ENCODE data around the gene FN1. TPM values are rescaled to one million over a fixed set of nuclear protein-coding genes. Genes with fewer than 3 reads are reported as not detected.

The FN1 gene
- total RNA-seq (100 to 1,000 TPM in 8 of 10 donors, 10 to 100 TPM in 2; 67.8 to 888 (median 136) TPM), polyA plus RNA-seq (100 to 1,000 TPM in 1 of 2 donors, 10 to 100 TPM in 1; 72.7 to 802 TPM)
- long read RNA-seq, donor 1, partial matches to known transcripts: 14 of 18 reads
- long read RNA-seq, donor 1, other reads (novel, unspliced or antisense): 1 of 18 reads
- long read RNA-seq, donor 2, full-length matches to known transcripts: 2 of 37 reads
- long read RNA-seq, donor 2, partial matches to known transcripts: 32 of 37 reads
- long read RNA-seq, donor 2, other reads (novel, unspliced or antisense): 3 of 37 reads
- long read RNA-seq, donor 3, full-length matches to known transcripts: 6 of 71 reads
- long read RNA-seq, donor 3, partial matches to known transcripts: 57 of 71 reads
- long read RNA-seq, donor 3, other reads (novel, unspliced or antisense): 8 of 71 reads

DNA sequence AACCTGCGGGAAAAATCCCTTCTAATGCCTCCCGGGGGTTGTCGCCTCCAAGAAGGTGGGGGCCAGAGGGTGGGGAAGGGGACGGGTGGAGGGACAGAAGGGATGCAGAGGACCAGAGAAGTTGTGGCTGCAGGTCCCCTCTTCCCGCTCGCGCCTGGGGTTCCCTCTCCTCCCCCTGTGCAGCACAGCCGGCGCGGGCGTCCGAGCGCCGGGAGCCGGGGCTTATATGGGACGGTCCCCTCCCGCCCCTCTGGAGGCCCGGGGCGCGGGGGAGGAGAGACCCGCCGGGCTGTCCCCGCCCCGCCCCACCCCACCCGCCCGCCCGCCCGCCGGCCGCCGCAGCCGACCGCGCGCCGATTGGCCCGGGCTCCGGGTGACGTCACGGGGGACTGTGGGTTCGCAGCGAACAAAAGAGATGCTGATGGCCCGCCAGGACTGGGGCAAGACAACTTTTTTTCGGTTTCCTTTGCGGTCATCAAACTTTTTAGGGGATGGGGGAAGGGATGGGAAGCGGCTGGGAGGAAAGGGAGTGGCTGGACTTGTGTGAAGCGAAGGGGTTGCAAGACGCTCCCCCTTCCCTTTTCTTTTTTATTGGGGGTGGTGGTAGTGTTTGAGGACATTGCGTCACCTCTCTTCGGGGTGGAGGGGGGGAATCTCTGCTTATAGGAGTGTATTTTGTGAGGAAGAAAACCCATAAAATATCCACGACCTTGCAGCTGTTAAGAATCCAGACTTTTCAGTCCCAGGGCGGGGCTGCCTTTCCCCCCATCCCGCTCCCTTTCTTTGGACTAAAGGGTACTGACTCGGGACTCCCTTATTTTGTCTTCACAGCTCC, at the start of gene FN1:
FN1 (minus strand) TSS at position 199 of the 835 bp plus-strand sequence. CDS start 266 bp downstream, outside the sequence.
- intact Hi-C loops (cut with DNase I): loop anchor here in 3 of 10 donors (5.0 to 10.0 kb wide), 4 partner anchors 399 to 486 kb away; no protein-coding TSS in a partner anchor
- 0% methylated on average over 38 to 47 of the region's 54 CpGs for WGBS, 2 donors
- peak; percentile 89 to 95 (median 91) for ATAC-seq
- TF ChIP-seq, protein P1, sequence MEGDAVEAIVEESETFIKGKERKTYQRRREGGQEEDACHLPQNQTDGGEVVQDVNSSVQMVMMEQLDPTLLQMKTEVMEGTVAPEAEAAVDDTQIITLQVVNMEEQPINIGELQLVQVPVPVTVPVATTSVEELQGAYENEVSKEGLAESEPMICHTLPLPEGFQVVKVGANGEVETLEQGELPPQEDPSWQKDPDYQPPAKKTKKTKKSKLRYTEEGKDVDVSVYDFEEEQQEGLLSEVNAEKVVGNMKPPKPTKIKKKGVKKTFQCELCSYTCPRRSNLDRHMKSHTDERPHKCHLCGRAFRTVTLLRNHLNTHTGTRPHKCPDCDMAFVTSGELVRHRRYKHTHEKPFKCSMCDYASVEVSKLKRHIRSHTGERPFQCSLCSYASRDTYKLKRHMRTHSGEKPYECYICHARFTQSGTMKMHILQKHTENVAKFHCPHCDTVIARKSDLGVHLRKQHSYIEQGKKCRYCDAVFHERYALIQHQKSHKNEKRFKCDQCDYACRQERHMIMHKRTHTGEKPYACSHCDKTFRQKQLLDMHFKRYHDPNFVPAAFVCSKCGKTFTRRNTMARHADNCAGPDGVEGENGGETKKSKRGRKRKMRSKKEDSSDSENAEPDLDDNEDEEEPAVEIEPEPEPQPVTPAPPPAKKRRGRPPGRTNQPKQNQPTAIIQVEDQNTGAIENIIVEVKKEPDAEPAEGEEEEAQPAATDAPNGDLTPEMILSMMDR (IDR thresholded peaks at IDR 0.05): no peak
- Histone ChIP-seq H3K36me3 (peaks cover 0 to 27% (median 4%) of the 10 kb centered on the region in 9 donors), H3K4me3 (peak within 1 kb of the TSS; percentile 42 to 77 (median 64)), H3K27ac (peak within 1 kb of the TSS; percentile 85 to 99 (median 90)), H3K9me3 (no peaks in the 10 kb centered on the region), H3K4me1 (peaks cover 0 to 32% (median 0%) of the 10 kb centered on the region in 9 donors), H3K27me3 (peaks cover 0 to 73% (median 4%) of the 10 kb centered on the region in 7 donors)
- DNase-seq: peak; percentile 91 to 94

DNA sequence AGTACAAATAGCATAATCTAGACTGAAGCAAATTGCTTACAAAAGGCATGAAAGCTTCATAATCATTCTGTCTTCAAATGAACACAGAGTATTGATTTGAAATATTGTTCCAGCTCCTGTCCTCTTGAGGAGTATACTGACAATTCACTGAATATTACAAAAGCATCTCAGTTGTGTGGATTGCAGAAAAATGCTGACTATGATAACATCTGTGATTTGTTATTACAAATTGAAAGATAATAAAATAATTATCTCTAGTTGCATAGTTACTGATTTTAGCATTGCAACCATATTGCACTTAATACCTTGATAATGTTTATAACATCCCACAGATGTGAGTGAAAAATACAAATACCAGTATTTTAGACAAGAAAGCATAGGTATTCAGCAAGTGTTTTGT, 49.2 kb upstream of the FN1 start:
- Histone ChIP-seq H3K9me3 (no peaks in the 10 kb centered on the region), H3K36me3 (no peaks in the 10 kb centered on the region), H3K27ac (no peak overlapping the region), H3K4me1 (peaks cover 0 to 6% (median 0%) of the 10 kb centered on the region in 9 donors), H3K4me3 (no peak overlapping the region), H3K27me3 (no peaks in the 10 kb centered on the region)
- DNase-seq (no peak), ATAC-seq (no peak)
- TF ChIP-seq, protein P1 (IDR thresholded peaks at IDR 0.05): no peak
- intact Hi-C loops (cut with DNase I): no loop called here

DNA sequence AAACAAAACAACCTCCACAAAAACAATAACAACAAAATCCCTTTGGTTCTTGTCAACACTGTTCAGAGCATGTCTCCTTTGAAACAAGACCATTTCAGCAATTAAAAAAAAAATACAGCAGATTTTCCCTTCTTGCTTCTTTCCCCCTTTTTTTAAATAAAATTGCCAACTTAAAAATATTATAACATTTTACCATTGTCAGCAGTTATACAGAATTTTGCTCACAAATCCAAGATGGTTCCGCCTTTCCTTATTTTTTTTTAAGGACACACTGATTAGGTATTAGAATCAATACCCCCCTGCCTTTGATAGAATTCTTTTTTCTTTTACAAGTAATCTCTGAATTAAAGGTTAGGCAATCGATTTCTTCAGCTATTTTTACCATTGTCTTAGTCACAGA, 48.7 kb upstream of the FN1 start:
- ATAC-seq (no peak), DNase-seq (no peak)
- TF ChIP-seq, protein P1 (IDR thresholded peaks at IDR 0.05): no peak
- intact Hi-C loops (cut with DNase I): no loop called here
- H3K36me3 ChIP-seq: no peaks in the 10 kb centered on the region
- no peak overlapping the region for H3K27ac ChIP-seq
- peaks cover 0 to 6% (median 0%) of the 10 kb centered on the region in 9 donors for H3K4me1 ChIP-seq
- no peaks in the 10 kb centered on the region for H3K27me3 ChIP-seq
- no peaks in the 10 kb centered on the region for H3K9me3 ChIP-seq
- 88 to 90% methylated on average over 2 of the region's 2 CpGs for WGBS, 2 donors
- H3K4me3 ChIP-seq: no peak overlapping the region

DNA sequence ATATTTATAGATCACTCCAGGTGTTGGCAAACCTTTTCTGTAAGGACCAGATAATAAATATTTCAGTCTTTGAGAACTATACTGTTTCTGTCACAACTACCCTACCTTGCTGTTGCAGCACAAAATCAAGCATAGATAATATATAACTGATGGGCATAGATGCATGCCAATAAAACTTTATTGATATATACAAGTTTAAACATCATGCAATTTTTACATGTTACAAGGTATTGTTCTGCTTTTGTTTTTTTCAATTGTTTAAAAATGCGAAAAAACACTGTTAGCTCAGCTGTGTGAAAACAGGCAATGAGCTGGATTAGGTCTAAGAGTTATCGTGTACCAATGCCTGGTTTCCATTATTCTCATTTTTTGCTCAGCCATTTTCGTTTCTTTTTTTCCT, 47.6 kb upstream of the FN1 start:
- TF ChIP-seq, protein P1 (IDR thresholded peaks at IDR 0.05): no peak
- peaks cover 0 to 6% (median 0%) of the 10 kb centered on the region in 9 donors for H3K4me1 ChIP-seq
- no peak overlapping the region for H3K4me3 ChIP-seq
- H3K27me3 ChIP-seq: no peaks in the 10 kb centered on the region
- no peak overlapping the region for H3K27ac ChIP-seq
- no peaks in the 10 kb centered on the region for H3K9me3 ChIP-seq
- ATAC-seq (no peak), DNase-seq (no peak)
- no peaks in the 10 kb centered on the region for H3K36me3 ChIP-seq
- 94 to 100% methylated on average over 3 of the region's 3 CpGs for whole genome bisulfite sequencing, 2 donors
- intact Hi-C loops (cut with DNase I): no loop called here
